GM12878 (cell line): ENCODE results near the gene DYRK1B. TPM values are rescaled to one million over a fixed set of nuclear protein-coding genes. Genes with fewer than 3 reads are reported as not detected.

Source experiments
- CBX5 ChIP-seq: sonication (generic); IDR thresholded peaks from 2 replicates; pipeline ENCODE4 v1.6.1; 2016; ENCODE audit warnings: low read depth, moderate library complexity, mild to moderate bottlenecking, inconsistent platforms
- CHD4 ChIP-seq: fragments of 200-600 bp; sonication (generic); IDR thresholded peaks from 2 replicates; pipeline ENCODE4 v1.6.1; 2016; ENCODE audit warnings: mild to moderate bottlenecking
- EP300 ChIP-seq, 2 experiments: fragments of 150-350 bp in 1 of 2; IDR thresholded peaks; 2 replicates each; pipeline ENCODE4 v1.6.1; 2011 to 2012; ENCODE audit warnings: low read depth in 2 of 2, low read length in 2 of 2, borderline replicate concordance in 1 of 2, improper control_type of control experiment in 1 of 2, inconsistent platforms in 1 of 2; ENCODE audit not compliant: control insufficient read depth in 1 of 2
- GATAD2B ChIP-seq: fragments of 450-650 bp; conservative IDR thresholded peaks from 2 replicates; pipeline ENCODE4 v1.6.1; 2017; ENCODE audit warnings: low read depth, mild to moderate bottlenecking, moderate library complexity
- IRF3 ChIP-seq: fragments of 450-650 bp; IDR thresholded peaks from 2 replicates; pipeline ENCODE4 v1.6.1; 2014; ENCODE audit warnings: mild to moderate bottlenecking
- JUNB ChIP-seq: IDR thresholded peaks from 2 replicates; pipeline ENCODE4 v1.6.1; 2016; ENCODE audit warnings: antibody characterized with exemption, mild to moderate bottlenecking
- KDM1A ChIP-seq: fragments of 200-600 bp; sonication (generic); IDR thresholded peaks from 2 replicates; pipeline ENCODE4 v1.6.1; 2016; ENCODE audit warnings: borderline replicate concordance
- MEF2A ChIP-seq: IDR thresholded peaks from 2 replicates; pipeline ENCODE4 v1.6.1; 2011; ENCODE audit warnings: low read depth, mild to moderate bottlenecking, low read length, moderate library complexity; ENCODE audit not compliant: insufficient read depth
- NFYB ChIP-seq: IDR thresholded peaks from 2 replicates; pipeline ENCODE4 v1.6.1; 2011; ENCODE audit warnings: low read depth, mild to moderate bottlenecking, low read length, improper control_type of control experiment, moderate library complexity; ENCODE audit not compliant: insufficient read depth
- NR2C1 ChIP-seq: fragments of 450-650 bp; IDR thresholded peaks from 2 replicates; pipeline ENCODE4 v1.6.1; 2017; ENCODE audit warnings: antibody characterized with exemption, mild to moderate bottlenecking, moderate library complexity
- NRF1 ChIP-seq: conservative IDR thresholded peaks from 2 replicates; pipeline ENCODE4 v1.6.1; 2011; ENCODE audit warnings: mild to moderate bottlenecking, low read depth, low read length, improper control_type of control experiment
- PAX5 ChIP-seq: IDR thresholded peaks from 2 replicates; pipeline ENCODE4 v1.6.1; 2011; ENCODE audit warnings: low read depth, low read length, borderline replicate concordance
- PAX8 ChIP-seq: fragments of 450-650 bp; IDR thresholded peaks from 2 replicates; pipeline ENCODE4 v1.6.1; 2017; ENCODE audit warnings: mild to moderate bottlenecking, moderate library complexity
- PML ChIP-seq: IDR thresholded peaks from 2 replicates; pipeline ENCODE4 v1.6.1; 2012; ENCODE audit warnings: low read length, inconsistent platforms
- REST ChIP-seq: IDR thresholded peaks from 2 replicates; pipeline ENCODE4 v1.6.1; 2012; ENCODE audit warnings: mild to moderate bottlenecking, low read depth, low read length
- RUNX3 ChIP-seq: IDR thresholded peaks from 2 replicates; pipeline ENCODE4 v1.6.1; 2012; ENCODE audit warnings: low read length, inconsistent platforms
- SMARCA5 ChIP-seq: fragments of 450-650 bp; IDR thresholded peaks from 2 replicates; pipeline ENCODE4 v1.6.1; 2017; ENCODE audit warnings: mild to moderate bottlenecking
- SREBF1 ChIP-seq: IDR thresholded peaks from 2 replicates; pipeline ENCODE4 v1.6.1; 2012; ENCODE audit warnings: mild to moderate bottlenecking, low read length
- STAT1 ChIP-seq: fragments of 450-650 bp; conservative IDR thresholded peaks from 2 replicates; pipeline ENCODE4 v1.6.1; 2014; ENCODE audit warnings: antibody characterized with exemption, mild to moderate bottlenecking
- SUPT20H ChIP-seq: IDR thresholded peaks from 2 replicates; pipeline ENCODE4 v1.6.1; 2011; ENCODE audit warnings: low read depth, mild to moderate bottlenecking, low read length, moderate library complexity, borderline replicate concordance; ENCODE audit not compliant: control insufficient read depth
- ZNF207 ChIP-seq: fragments of 450-650 bp; IDR thresholded peaks from 2 replicates; pipeline ENCODE4 v1.6.1; 2014; ENCODE audit warnings: antibody characterized with exemption, mild to moderate bottlenecking, borderline replicate concordance
- ZNF217 ChIP-seq: fragments of 450-650 bp; IDR thresholded peaks from 2 replicates; pipeline ENCODE4 v1.6.1; 2017; ENCODE audit warnings: antibody characterized with exemption, mild to moderate bottlenecking
- polyA plus RNA-seq, 11 experiments: library from polyadenylated mRNA; depleted of rRNA in 4 of 11; unstranded in 6 of 11; stranded (reverse) in 5 of 11; fragments of >200 nt; fragmentation: Nextera tagmentation in 4 of 11; fragmentation: Illumina TruSeq in 1 of 11; extraction: Ambion mirVana in 4 of 11; extraction: Trizol in 1 of 11; gene quantifications; 1 replicate in 1 of 11; 2 replicates in 10 of 11; pipeline versions ENCODE4 v1.2.1 to v1.2.3, GENCODE V29; 2011 to 2016; ENCODE audit warnings: inconsistent platforms in 2 of 11, missing spikeins in 2 of 11, low read depth in 1 of 11
- total RNA-seq, 4 experiments: library from RNA; depleted of rRNA in 3 of 4; stranded (reverse); fragments of >200 nt in 3 of 4; fragmentation: Illumina TruSeq in 1 of 4; extraction: Trizol in 1 of 4; gene quantifications; 2 replicates each; pipeline versions ENCODE4 v1.2.1 to v1.2.3, GENCODE V29; 2013 to 2021
- TF ChIP-seq, protein P1 (sequence below): fragments of 150-350 bp; IDR thresholded peaks from 2 replicates; pipeline ENCODE4 v1.6.1; 2014; ENCODE audit warnings: mild to moderate bottlenecking, low read depth, low read length

DYRK1B gene
- total and polyA plus RNA-seq, 10 of the 15 experiments (the other 5 are each of a cell fraction or from before 2014, with no cell fraction given), result 0.07 to 10.2 (median 3.4) TPM; not detected in 1

DNA sequence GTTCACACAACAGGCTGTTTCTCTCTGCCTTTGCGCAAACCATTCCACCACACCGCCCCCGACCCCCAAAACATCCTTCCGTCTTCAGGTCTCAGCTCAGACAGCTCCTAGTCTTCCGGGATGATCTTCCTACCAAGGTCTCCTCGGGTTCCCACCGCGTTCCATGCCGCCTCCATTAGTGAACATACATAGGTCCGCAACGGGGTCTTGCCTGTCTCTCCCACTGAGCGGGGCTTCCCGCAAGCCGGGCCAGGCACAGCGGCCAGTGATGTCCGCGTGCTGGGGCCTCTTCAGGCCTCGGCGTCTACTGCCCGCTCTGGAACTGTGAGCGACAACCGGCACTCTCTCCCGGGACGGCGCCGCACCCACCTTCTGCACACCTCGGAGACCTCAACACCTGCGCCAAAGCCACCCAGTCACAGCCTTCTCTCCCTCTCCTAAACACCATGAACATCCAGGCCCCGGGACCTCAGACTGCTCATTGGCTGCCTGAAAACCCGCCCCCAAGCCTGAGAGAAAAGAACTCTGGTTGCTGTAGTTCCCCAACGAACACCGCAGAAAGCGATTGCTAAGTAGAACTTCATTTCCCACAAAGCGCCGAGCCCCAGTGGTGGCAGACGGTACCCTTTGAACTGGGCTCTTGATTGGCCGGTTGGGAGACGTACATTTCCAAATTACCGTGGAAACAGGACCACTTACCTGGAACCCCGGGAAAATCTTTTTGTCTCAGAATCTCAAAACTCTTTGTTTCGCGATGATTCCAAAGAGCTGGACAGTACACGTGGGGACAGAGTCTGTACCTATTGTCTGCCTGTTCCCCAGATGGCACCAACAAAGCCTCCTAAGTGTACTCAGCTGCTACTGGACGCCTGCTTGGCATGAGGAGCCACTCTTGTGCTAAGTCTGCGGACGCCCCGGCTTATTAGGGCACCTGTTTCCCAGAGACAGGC is 9.5 kb downstream of the DYRK1B start (continued):
- TF ChIP-seq NFYB (peak; percentile 91), CBX5 (no peak), NRF1 (no peak), SMARCA5 (0 out of 2 replicates have a peak, but pooled peaks have one; percentile 31), RUNX3 (peak; percentile 79), ZNF207 (no peak), STAT1 (0 out of 2 replicates have a peak, but pooled peaks have one; percentile 11), REST (no peak), GATAD2B (no peak; the same call in 1 of the 2 replicates), PAX5 (no peak), MEF2A (no peak), NR2C1 (peak; percentile 97), PAX8 (no peak), KDM1A (no peak), CHD4 (no peak), SUPT20H (no peak), ZNF217 (no peak), IRF3 (no peak), PML (0 out of 2 replicates have a peak, but pooled peaks have one; percentile 52), SREBF1 (peak; percentile 54), JUNB (no peak), EP300 (IDR thresholded peaks at IDR 0.05; ENCODE audit: borderline replicate concordance in 1 of 2, control insufficient read depth in 1 of 2, low read depth in 2 of 2, low read length in 2 of 2) (no peak)
- TF ChIP-seq, protein P1, sequence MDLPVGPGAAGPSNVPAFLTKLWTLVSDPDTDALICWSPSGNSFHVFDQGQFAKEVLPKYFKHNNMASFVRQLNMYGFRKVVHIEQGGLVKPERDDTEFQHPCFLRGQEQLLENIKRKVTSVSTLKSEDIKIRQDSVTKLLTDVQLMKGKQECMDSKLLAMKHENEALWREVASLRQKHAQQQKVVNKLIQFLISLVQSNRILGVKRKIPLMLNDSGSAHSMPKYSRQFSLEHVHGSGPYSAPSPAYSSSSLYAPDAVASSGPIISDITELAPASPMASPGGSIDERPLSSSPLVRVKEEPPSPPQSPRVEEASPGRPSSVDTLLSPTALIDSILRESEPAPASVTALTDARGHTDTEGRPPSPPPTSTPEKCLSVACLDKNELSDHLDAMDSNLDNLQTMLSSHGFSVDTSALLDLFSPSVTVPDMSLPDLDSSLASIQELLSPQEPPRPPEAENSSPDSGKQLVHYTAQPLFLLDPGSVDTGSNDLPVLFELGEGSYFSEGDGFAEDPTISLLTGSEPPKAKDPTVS, result no peak
